HG03139 (cell line): ENCODE results near the gene SNX25.
A peak's percentile ranks its signal among the peaks of the same experiment; 100 is the strongest.
"Not testable (repeated sequence)": the region's sequence is repeated elsewhere in the genome, so short reads cannot be mapped to it uniquely, and the experiment has no call there.

Experiments
- ATAC-seq: cut with Tn5 transposase; IDR thresholded peaks from one replicate; pipeline ENCODE4 v1.9.1; 2021; ENCODE audit not compliant: unreplicated experiment

SNX25 gene

DNA sequence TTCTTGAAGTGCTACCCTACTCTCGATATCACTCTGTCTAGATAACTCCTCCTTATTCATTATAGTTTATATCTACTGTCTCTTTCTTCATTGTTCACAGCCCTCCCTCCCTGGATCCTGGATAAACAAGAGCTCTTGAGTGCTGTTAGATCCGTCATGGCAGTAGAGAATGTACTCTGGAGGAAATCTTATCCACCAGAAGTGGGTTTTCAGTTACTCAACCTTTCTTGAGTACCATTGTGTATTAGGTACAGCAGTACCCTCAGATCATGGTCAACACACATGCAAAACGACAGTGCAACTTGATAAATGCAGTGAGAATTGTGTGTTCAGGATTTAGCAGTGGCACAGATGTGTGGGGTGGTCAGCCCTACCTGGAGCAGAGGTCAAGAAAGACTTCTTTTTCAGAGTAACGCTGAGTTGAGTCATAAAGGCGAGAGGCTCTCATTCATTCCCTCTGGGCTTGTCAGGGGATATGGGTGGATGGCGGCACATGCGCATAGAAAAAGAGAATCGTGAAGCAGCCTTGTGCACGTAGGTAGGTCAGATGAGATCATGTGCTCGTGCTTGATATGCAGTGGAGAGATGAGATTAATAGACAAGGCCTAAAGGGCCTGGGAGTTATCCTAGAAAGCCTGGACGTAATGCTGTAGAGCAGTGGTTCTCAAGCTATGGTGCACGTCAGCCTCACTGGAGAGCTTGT lies 89.5 kb downstream of the SNX25 start:
- ATAC-seq: no peak

DNA sequence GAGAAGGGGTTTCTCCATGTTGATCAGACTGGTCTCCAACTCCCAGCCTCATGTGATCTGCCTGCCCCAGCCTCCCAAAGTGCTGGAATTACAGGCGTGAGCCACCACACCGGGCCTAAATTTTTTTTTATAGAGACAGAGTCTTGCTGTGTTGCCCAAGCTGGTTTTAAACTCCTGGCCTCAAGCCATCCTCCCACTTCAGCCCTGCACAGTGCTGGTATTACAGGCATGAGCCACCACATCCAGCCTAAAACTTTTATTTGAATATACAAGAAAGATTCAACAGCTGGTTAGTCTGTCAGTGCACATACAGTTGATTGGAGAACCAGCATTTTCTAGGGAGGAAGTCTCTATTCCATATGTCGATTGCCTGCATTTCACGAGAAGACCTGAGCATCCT lies 95.1 kb downstream of the SNX25 start:
- ATAC-seq: peak; percentile 2

DNA sequence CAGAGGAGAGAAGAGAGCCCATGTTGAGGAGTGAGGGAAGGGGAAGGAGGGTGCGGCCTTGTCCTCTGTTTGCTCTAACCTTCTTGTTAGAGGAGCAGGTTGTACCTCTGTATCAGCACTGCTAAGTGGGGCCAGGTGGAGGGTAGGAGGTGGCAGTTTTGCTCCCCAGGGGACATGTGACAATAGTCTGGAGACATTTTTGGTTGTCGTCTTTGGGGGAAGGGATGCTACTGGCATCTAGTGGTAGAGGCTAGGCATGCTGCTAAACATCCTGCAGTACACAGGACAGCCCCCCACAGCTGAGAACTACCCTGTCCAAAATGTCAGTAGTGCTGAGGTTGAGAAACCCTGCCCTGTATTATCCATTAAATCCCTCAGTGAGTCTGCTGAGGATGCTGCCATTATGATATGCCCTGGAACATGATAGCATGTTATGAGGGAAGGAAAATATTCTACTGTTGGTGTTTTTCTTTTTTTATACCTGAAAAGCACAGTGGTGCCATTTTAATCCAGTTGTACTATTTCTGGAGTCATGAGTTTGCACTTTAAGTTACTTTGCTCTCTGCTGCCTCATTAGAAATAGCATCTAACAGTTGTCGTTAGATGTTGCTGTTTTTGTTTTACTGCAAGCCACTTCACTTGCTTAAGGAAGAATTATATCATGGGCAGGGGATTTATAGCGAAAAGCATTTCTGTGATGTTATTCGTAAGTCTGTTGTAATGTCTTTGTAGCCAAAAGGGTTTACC lies 95.7 kb downstream of the SNX25 start:
- peak; percentile 45 for ATAC-seq

DNA sequence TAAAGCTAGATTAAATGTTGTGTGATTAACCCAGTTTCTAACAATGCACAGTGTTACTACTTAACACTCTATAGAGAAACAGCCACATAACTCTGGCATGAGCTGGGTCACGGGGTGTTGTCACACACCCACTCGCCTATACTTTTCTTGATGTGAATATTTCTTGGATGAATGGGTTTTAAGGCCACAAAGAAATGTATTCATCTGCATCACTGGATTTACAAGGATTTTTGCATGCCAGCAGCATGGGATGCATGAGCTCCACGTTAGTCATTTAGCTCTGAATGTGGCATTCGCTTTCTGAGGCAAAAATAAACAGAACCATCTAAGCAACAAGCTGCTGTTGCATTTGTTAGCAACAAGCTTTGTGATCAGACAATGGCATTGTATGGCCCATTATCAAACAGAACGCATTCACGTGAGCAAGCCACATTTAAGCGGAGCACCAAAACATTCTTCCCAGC lies 96.6 kb downstream of the SNX25 start:
- ATAC-seq: no peak

DNA sequence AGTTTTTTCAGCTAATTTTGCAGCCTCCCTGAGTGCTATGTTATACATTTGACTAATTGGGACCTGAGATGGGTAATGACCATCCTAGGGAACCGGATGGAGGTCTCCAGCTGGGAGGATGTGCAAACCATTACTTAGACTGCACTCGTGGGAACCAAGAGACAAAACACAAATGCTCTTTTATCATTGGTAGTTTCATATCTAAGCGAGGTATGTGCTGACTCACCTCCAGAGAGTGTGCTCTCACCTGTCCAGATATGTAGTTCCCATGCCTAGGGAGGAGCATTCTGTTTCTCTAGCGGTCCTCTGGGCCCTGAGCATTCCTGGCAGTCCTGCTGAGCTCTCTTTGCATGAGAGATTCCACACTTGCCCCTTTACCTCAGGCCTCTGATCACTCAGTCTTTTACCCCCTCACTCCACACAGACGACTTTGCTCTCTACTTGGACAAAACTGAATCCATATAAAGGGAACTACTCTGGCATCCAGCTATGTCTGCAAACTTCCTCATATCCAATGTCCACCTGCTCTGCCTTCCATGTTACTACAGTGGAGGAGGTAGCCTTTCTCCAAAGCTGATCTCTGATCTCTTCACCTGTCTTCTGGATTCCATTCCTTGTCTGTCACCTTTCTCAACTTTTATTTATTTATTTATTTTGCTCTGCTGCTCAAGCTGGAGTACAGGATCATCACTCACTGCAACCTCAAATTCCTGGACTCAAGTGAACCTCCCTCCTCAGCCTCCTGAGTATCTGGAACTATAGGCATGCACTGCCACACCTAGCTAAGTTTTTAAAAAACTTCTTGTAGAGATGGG lies 97.9 kb downstream of the SNX25 start:
- ATAC-seq: peak; percentile 72

DNA sequence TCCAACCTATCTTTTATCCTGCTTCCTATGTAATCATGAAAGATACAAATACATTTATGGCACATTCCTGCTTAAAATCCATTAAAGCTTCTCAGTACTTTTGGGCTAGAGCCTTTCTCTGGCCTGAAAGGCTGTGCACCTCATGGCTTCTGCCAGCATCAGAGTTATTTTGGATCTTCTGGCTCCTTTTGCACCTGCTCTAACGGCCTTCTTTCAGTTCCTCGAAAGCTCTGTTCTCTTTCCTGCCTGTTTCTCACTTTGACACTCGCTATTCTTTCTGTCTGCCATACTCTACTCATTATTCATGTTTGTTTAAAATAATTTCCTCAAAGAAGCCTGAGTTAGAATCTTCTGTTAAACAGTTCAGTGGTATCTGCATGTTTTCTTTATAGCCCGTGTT lies 100.4 kb downstream of the SNX25 start:
- peak; percentile 41 for ATAC-seq

DNA sequence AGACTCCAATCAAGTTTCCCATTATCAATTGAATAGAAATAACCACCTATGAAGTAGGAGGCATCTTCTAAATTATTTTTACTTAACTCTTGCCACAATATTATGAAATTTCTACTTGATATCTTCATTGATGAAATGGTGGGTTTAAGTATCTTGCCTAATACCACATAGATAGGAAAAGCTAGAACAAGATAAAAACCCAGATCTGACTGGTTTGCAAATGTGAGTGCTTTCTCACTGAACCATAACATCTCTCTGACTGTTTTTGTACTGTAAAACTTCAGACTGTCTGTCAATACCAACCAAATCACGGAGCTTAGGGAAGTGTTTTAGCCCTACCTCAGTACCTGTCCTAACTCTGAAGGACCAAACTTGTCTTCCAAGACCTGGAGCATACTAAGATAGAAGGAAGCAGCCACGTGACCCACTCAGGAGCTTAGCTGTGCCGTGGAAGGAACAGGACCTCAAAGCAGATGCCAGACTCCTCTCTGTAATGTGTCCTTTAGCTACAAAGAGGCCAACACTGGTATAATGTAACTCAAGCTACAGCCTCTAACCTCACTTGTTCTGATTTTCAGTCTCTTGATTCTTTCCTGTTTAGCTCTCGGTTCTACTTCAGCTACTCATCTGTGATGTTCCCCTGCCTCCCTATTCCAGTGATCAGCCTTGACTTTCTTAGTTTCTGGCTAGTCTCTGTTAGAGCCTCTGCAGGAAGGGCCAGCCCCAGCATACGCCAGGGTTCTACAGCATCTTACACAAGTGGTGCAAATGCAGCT lies 101.9 kb downstream of the SNX25 start:
- peak; percentile 19 for ATAC-seq

DNA sequence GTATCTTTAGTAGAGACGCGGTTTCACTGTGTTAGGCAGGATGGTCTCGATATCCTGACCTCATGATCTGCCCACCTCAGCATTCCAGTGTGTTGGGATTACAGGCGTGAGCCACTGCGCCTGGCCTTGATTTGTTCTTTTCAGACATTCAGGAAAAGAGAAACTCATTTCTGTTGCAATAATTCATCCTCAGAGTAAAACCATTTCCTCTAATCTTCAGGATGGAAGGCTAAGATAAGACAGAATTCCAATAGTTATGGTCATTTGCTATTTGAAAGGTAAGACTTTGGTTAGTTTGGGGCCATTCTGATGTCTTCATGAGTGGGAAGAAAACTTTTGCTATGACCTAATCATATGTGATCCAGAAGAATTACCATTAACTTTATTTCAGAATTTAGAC lies 103.3 kb downstream of the SNX25 start:
- ATAC-seq: no peak

DNA sequence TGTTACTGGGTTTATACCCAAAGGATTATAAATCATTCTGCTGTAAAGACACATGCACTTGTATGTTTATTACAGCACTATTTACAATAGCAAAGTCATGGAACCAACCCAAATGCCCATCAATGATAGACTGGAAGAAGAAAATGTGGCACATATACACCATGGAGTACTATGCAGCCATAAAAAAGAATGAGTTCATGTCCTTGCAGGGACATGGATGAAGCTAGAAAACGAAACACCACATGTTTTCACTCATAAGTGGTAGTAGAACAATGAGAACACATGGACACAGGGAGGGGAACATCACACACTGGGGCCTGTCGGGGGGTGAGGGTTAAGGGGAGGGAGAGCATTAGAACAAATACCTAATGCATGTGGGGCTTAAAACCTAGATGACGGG lies 108.1 kb downstream of the SNX25 start:
- not testable (repeated sequence) for ATAC-seq

DNA sequence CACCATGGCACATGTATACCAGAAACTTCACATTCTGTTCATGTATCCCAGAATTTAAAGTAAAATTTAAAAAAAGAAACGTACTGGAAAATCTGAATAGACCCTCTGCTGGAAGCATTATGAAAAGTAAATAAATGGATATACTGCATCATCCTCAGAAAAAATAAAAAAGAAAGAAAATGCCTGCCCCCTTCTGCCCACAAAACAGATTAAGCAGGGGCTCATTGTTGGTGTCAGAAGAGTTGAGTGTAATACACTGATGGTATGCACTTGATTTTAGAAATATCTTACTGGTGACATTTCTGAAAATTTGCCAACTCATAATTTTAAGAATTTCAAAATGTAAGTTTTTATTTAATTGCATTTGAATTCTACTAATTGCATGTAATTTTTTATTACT lies 108.5 kb downstream of the SNX25 start:
- no peak for ATAC-seq

DNA sequence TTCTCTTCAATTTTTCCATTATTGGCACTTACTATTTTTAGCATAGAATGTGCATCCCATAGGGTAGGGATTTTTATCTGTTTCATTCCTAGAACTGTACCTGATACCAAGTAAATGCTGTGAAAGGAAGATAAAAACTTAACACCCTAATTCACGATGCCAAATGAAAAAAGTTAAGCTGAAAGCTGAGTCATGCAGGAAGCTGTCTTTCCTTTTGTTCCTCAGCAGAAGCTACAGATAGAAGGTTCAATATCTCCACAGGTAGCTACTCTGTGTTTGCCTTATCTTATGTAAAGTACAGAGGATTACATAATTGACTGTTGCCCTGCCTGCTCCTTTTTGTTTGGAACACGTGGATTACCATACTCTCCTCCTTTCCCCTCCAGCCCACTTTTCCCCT lies 109.3 kb downstream of the SNX25 start:
- no peak for ATAC-seq

DNA sequence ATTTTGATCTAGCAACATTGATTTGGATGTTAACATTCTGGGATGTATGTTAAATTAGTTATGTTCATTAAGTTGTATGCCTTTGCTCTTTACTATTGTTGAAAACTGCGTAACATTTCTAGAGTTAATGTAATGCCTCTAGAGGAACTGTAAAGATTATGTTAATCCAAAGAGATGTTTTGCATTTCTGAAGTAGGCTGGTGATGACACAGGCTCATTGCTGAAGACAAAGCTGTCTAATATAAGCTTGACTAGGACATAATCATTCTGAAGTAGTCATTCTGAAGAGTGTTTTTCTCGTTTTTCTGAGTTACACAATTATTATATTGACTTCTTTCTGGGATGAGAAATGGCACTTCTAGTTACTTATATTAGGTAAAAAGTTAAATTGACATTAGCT lies 113.4 kb downstream of the SNX25 start:
- ATAC-seq: no peak

DNA sequence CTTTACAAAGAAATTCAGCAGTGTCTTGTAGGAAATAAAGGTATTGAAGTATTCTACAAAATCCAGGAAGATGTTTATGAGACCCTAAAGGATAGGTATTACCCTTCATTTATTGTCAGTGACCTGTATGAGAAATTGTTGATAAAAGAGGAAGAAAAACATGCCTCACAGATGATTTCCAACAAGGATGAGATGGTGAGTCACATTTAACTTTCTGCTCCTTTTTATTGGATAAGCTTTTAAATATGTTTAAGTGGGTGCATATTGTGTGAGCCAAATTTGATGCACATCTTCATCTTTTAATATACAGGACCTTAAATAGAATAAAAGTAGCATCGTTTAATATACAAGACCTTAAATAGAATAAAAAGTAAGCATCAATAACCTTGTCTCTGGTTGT lies 114.2 kb downstream of the SNX25 start:
- ATAC-seq: no peak

DNA sequence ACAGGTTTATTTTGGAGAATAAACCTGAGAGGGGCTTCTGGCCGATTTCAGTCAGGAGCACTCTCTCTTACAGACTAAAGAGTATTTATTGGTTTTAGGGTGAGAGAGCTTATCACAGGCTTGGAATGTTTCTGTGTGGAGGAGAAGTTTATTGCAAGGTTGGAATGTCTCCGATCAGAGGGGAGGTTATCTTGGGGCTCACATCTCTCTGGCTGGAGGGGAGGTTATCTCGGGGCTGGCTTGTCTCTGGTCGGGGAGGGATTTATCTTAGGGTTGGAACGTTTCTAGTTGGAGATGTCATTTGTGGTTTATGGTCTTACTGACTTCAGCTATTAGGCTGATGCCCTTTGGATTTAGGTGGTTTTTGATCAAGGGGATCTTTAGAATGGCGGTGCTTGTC lies 115.0 kb downstream of the SNX25 start:
- ATAC-seq: not testable (repeated sequence)

DNA sequence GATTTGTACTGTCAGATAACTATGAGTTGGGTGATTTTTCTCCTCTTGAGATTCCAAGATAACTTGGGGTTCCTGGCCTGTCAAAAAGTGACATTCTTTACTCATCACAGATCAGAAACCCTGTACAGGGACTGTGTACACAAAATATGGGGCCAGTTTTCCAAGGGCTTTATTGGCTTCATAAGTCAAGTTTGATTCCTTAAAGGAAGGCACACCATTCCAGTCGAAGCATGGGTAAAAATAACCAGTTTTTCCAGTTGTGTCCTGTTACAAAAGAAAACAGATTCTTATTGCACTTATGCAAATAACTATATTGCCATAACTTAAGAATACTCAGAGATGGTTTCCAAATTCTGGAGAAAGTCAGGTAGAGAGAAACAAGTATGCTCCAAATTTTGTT lies 116.3 kb downstream of the SNX25 start:
- ATAC-seq: not testable (repeated sequence)

DNA sequence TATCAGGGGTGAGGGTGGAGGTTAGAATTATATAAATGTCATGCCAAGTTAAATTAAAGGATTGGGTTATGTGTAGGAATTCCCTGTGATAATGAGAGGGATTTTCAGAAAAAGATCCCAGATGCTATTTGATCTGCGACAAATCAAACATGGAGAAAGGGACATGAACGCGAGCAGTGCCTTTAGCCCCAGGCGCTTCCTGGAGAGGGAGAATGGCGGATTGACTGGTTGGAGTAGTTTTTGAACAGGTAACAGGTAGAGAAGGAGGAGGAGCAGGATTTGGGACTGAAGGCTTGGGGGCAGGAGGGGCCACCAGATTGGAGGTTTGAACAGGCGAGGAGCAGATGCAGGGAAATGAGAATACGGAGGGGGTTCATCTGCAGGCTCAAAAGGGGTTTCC lies 119.2 kb downstream of the SNX25 start:
- no peak for ATAC-seq

DNA sequence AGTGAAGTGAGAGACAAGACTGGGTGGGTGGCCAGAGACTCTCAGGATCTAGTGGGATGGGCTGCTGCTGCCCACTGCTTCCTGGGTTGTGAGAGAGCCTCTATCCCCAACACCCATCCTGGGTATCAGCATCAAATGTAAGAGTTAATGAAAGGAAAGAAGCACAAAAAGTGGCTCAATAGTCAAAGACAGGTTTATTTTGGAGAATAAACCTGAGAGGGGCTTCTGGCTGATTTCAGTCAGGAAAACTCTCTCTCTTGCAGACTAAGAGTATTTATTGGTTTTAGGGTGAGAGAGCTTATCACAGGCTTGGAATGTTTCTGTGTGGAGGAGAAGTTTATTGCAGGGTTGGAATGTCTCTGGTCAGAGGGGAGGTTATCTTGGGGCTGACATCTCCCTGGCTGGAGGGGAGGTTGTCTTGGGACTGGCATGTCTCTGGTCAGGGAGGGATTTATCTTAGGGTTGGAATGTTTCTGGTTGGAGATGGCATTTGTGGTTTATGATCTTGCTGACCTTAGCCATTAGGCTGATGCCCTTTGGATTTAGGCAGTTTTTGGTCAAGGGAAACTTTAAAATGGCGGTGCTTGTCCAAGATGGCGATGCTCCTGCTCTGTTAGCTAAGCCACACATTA lies 120.6 kb downstream of the SNX25 start:
- ATAC-seq: not testable (repeated sequence)

DNA sequence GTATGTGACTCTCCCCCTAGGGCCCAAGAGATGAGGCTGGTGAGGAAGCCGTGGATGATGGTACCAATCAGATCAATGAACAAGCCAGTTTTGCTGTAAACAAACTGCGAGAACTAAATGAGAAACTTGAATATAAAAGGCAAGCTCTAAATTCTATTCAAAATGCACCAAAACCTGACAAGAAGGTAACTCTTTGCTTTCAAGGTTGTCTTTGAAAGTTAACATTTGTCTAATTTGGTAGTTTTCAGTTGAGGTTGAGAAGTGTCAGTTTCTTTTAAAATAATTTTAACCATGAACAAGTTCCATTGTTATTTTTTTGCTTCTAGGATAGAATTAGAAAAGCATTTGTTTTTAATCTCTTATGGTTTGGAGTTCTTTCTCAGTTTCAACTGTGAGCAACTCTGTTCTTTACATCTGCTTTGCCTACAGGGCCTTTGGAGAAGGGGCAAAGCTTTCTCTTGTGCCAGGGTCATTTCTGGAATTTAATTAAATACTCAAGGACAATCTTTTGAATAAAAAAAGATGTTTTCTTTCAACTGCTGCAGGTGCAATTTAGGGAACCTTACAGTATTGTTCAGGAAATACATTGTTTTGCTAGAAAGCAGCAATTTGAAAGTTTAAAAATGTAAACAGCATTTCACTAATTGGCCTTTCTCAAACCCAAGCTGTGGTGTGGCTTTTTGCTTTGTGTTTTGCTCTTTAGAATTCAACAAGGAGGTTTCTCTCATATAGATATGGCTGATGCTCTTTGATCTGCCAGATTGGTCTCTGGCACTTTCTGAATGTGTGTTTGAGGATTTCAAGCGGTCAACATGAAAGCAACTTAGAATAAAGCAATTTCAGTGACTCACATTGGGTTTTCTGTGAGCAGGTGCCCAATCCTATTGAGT lies 123.4 kb downstream of the SNX25 start:
- peak; percentile 66 for ATAC-seq

DNA sequence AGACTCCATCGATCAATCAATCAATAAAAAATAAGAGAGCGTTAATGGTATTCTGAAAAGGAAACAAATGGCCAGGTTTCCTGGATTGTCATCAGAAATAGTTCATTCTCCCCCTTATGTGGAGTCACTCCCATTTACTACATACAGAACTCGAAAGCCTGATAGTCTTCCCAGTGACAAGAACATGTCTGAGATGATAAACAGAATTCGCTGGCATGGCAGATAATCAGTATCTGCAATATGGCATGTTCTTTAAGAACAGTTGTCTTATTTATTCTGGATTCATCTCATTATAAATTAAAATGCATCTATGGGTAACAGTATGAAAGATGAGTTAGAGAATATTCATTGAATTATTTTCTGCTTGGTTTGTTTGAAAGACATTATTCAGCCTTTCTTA lies 124.9 kb downstream of the SNX25 start:
- no peak for ATAC-seq
